Globus pallidus (tissue), 1 donor: ENCODE results near the gene PCDH18.

Experiments
- DNase-seq: peaks from one replicate; pipeline ENCODE4 v3.0.0-alpha.2; 2015; ENCODE audit warnings: low spot score

The PCDH18 gene

GRCh38 chr4:137471461-137471860 lies 60.8 kb downstream of the PCDH18 start:
- DNase-seq: no peak

GRCh38 chr4:137470806-137471205 lies 61.5 kb downstream of the PCDH18 start:
- DNase-seq: no peak
